Measurements from ENCODE around the gene ZNF778. TPM values are rescaled to one million over a fixed set of nuclear protein-coding genes. Genes with fewer than 3 reads are reported as not detected.

ZNF778 gene
- total RNA-seq, 1 experiment from 2014 or later, result 19.5 TPM

DNA sequence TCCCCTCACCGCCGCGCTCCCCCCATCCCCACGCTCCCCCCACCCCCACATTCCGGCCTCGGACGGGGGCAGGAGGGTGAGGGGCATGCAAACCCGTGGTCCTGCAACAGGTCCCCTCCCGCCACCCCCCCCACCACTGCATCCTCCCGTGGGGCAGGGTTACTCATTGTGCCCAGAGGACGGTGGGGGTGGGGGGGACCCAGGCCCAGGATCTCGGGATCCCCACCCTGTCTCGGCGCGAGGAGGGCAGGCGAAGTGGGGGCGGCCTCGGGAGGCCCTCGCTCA lies 25.7 kb upstream of the ZNF778 start:
- H3K9me2 ChIP-seq (ENCODE audit: insufficient read depth), result no peaks in the 10 kb centered on the region
- peak overlapping the region; percentile 99 for H3K4me2 ChIP-seq (ENCODE audit: low read length)
- no peaks in the 10 kb centered on the region for H3K36me3 ChIP-seq (ENCODE audit: control insufficient read depth in 1 of 2, insufficient read depth in 2 of 2, low read length in 2 of 2)
- H3K9ac ChIP-seq (ENCODE audit: low read length), result peak overlapping the region; percentile 83
- TF ChIP-seq, protein P1, sequence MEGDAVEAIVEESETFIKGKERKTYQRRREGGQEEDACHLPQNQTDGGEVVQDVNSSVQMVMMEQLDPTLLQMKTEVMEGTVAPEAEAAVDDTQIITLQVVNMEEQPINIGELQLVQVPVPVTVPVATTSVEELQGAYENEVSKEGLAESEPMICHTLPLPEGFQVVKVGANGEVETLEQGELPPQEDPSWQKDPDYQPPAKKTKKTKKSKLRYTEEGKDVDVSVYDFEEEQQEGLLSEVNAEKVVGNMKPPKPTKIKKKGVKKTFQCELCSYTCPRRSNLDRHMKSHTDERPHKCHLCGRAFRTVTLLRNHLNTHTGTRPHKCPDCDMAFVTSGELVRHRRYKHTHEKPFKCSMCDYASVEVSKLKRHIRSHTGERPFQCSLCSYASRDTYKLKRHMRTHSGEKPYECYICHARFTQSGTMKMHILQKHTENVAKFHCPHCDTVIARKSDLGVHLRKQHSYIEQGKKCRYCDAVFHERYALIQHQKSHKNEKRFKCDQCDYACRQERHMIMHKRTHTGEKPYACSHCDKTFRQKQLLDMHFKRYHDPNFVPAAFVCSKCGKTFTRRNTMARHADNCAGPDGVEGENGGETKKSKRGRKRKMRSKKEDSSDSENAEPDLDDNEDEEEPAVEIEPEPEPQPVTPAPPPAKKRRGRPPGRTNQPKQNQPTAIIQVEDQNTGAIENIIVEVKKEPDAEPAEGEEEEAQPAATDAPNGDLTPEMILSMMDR (IDR thresholded peaks at IDR 0.05 in 2 of 3, conservative IDR thresholded peaks at IDR 0.05 in 1 of 3; ENCODE audit: borderline replicate concordance in 1 of 3, insufficient read depth in 1 of 3, low read depth in 2 of 3, low read length in 2 of 3), result no peak
- no peak for TF ChIP-seq RAD21 (IDR thresholded peaks at IDR 0.05; ENCODE audit: low read depth)
- no peak for TF ChIP-seq ZFX (IDR thresholded peaks at IDR 0.05)
- TF ChIP-seq SRF (IDR thresholded peaks at IDR 0.05; ENCODE audit: low read depth), result no peak
- TF ChIP-seq YY1 (IDR thresholded peaks at IDR 0.05; ENCODE audit: extremely low read depth, insufficient replicate concordance, low read depth, low read length), result no peak
- H3K79me2 ChIP-seq (ENCODE audit: insufficient read depth, low read length), result no peaks in the 10 kb centered on the region
- no peak for DNase-seq (ENCODE audit: low read depth, low spot score)
- intact Hi-C loops (cut with micrococcal nuclease), result loop anchor here (1.0 kb wide), 1 partner anchor 21 kb away; the partner anchor contains the start of gene CDH15
- H3K9me3 ChIP-seq (ENCODE audit: control insufficient read depth in 1 of 2, insufficient read depth in 1 of 2, low read depth in 1 of 2, low read length in 2 of 2), result no peaks in the 10 kb centered on the region
- peak overlapping the region; percentile 76; the same call in 1 of the 2 replicates for H3K27ac ChIP-seq (ENCODE audit: low read depth, low read length)
- peak overlapping the region; percentile 47 to 74 for H3K4me3 ChIP-seq (replicated peaks in 1 of 2; ENCODE audit: low read depth in 1 of 2, low read length in 2 of 2)
- peaks cover 0 to 25% of the 10 kb centered on the region in 2 experiments; a peak in 2 of 4 replicates for H3K4me1 ChIP-seq (ENCODE audit: control insufficient read depth in 1 of 2, insufficient read depth in 2 of 2, low read length in 2 of 2)
- no peak for ATAC-seq
- no peaks in the 10 kb centered on the region for H4K20me1 ChIP-seq (ENCODE audit: insufficient read depth)
- RAD21 ChIA-PET (ENCODE audit: low non-redundant PET in 1 of 2, low total read pairs in 2 of 2, uncharacterized antibody in 2 of 2, unreplicated experiment in 2 of 2), result no interaction called here
- no peaks in the 10 kb centered on the region for H3K27me3 ChIP-seq (ENCODE audit: insufficient read depth, low read length)
- H2AFZ ChIP-seq (ENCODE audit: low read depth, low read length, poor library complexity, severe bottlenecking), result no peak overlapping the region
- POLR2A ChIA-PET, result interaction anchor here (2.1 kb wide), 1 partner anchor 380 kb away, joined by 8 read pairs; the partner anchor contains the start of gene APRT
- BruUV-seq (replicated peaks), result no TSS peak
- CTCF ChIA-PET, result interaction anchor here (1.4 kb wide), 1 partner anchor 633 kb away, joined by 5 read pairs; no protein-coding TSS in a partner anchor
